Esophagus muscularis mucosa (tissue), 4 donors: ENCODE data around the gene EPHB2.

ENCODE experiments used
- CTCF ChIP-seq, 3 experiments: fragments of 200-600 bp in 2 of 3; fragments of 450-650 bp in 1 of 3; sonication (generic) in 2 of 3; IDR thresholded peaks; one replicate each; pipeline ENCODE4 v1.5.1; 2017 to 2019; ENCODE audit warnings: antibody characterized with exemption in 3 of 3, mild to moderate bottlenecking in 2 of 3, moderate library complexity in 1 of 3
- EP300 ChIP-seq: sonication (generic); formaldehyde crosslinking; IDR thresholded peaks from one replicate; pipeline ENCODE4 v1.6.1; 2017; ENCODE audit warnings: antibody characterized with exemption
- POLR2A ChIP-seq: fragments of 450-650 bp; IDR thresholded peaks from one replicate; pipeline ENCODE4 v1.6.1; 2017; ENCODE audit warnings: antibody characterized with exemption, moderate library complexity, mild to moderate bottlenecking, low read depth

GRCh38 chr1:22780696-22781095, 70.1 kb downstream of the EPHB2 start:
- TF ChIP-seq CTCF (IDR thresholded peaks at IDR 0.05) (no peak), POLR2A (no peak), EP300 (no peak)
